ENCODE results near the gene ATP10A. TPM values are rescaled to one million over a fixed set of nuclear protein-coding genes. Genes with fewer than 3 reads are reported as not detected.

Gene ATP10A
- total RNA-seq, 1 donor from 2014 or later, result 7.6 TPM

DNA sequence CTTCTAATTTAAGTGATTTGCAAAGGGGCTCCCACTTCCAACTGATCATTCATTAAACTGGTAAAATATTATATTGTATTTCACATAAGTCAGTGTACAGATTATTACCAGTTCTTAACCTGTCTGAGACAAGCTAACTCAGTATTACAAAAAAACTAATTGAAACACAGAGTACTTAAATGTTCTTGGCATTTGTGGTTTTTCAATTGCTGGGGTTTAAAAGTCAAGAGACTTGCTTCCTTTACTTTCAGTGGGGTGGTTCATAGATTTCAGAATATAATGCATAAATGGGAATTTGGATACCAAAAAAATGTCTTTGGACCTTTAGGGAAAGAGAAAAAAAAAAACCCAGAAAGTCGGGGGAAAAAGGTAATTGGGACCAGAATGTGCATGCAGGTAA, 85.0 kb downstream of the ATP10A start:
- Histone ChIP-seq H3K36me3 (ENCODE audit: control insufficient read depth, insufficient read depth, low read length) (no peaks in the 10 kb centered on the region), H3K4me3 (ENCODE audit: low read depth, low read length) (no peak overlapping the region), H3K27me3 (ENCODE audit: control insufficient read depth, insufficient read depth, low read length) (no peaks in the 10 kb centered on the region)
- TF ChIP-seq CTCF (IDR thresholded peaks at IDR 0.05; ENCODE audit: insufficient read depth, low read length, poor library complexity, severe bottlenecking), result no peak
- no peak for DNase-seq (ENCODE audit: low read depth)

DNA sequence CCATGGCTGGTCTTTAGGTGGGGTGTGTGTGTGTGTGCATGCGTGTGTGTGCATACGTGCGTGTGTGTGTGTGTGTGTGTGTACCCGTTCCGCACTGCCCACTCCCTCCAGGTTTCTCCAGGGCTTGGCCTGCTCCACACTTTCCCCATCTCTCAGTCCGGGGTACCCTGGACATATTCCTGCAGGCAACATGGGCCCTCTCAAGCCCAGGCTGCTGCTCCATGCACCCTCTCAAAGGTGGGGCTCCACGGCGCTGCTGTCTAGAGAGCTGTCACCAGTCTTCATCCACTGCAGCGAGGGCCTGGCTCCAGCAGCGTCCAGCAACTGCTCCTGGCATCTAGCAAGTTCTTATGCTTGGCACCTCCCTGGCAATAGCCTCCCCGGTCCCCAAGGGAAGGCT, 86.1 kb downstream of the ATP10A start:
- H3K4me3 ChIP-seq (ENCODE audit: low read depth, low read length), result no peak overlapping the region
- TF ChIP-seq CTCF (IDR thresholded peaks at IDR 0.05; ENCODE audit: insufficient read depth, low read length, poor library complexity, severe bottlenecking), result no peak
- no peaks in the 10 kb centered on the region for H3K27me3 ChIP-seq (ENCODE audit: control insufficient read depth, insufficient read depth, low read length)
- no peak for DNase-seq (ENCODE audit: low read depth)
- H3K36me3 ChIP-seq (ENCODE audit: control insufficient read depth, insufficient read depth, low read length), result no peaks in the 10 kb centered on the region

GRCh38 chr15:25776071-25776746, 86.9 kb downstream of the ATP10A start:
- no peak for DNase-seq (ENCODE audit: low read depth)

GRCh38 chr15:25775317-25775912, 87.7 kb downstream of the ATP10A start:
- TF ChIP-seq CTCF (IDR thresholded peaks at IDR 0.05; ENCODE audit: insufficient read depth, low read length, poor library complexity, severe bottlenecking), result no peak
- Histone ChIP-seq H3K36me3 (ENCODE audit: control insufficient read depth, insufficient read depth, low read length) (no peaks in the 10 kb centered on the region), H3K27me3 (ENCODE audit: control insufficient read depth, insufficient read depth, low read length) (no peaks in the 10 kb centered on the region), H3K4me3 (ENCODE audit: low read depth, low read length) (no peak overlapping the region)
- DNase-seq (ENCODE audit: low read depth), result peak; percentile 53

More at GRCh38 chr15:25776071-25776746, 86.9 kb downstream of the ATP10A start:
- H3K36me3 ChIP-seq (ENCODE audit: control insufficient read depth, insufficient read depth, low read length), result no peaks in the 10 kb centered on the region
- no peaks in the 10 kb centered on the region for H3K27me3 ChIP-seq (ENCODE audit: control insufficient read depth, insufficient read depth, low read length)
- no peak overlapping the region for H3K4me3 ChIP-seq (ENCODE audit: low read depth, low read length)
- no peak for TF ChIP-seq CTCF (IDR thresholded peaks at IDR 0.05; ENCODE audit: insufficient read depth, low read length, poor library complexity, severe bottlenecking)

DNA sequence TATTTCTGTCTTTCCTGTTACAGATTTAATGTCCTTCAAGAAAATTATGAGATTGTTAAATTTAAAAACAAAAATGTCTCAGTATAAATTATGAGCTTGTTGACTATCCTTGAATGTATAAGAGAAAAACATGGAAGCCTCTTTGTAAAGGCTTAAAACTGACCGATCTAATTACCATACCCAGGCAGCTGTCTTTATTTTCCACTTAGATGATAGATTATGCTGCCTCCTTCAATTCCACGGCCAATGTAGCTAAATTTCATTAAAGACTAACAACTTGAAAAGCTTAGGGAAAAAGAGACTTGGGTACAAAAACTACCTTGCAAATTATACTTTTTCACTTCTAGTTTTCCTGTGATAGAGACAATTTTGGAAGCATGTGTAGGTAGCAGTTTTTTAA, 88.3 kb downstream of the ATP10A start:
- DNase-seq (ENCODE audit: low read depth), result no peak
- no peaks in the 10 kb centered on the region for H3K27me3 ChIP-seq (ENCODE audit: control insufficient read depth, insufficient read depth, low read length)
- H3K4me3 ChIP-seq (ENCODE audit: low read depth, low read length), result no peak overlapping the region
- no peak for TF ChIP-seq CTCF (IDR thresholded peaks at IDR 0.05; ENCODE audit: insufficient read depth, low read length, poor library complexity, severe bottlenecking)
- no peaks in the 10 kb centered on the region for H3K36me3 ChIP-seq (ENCODE audit: control insufficient read depth, insufficient read depth, low read length)

DNA sequence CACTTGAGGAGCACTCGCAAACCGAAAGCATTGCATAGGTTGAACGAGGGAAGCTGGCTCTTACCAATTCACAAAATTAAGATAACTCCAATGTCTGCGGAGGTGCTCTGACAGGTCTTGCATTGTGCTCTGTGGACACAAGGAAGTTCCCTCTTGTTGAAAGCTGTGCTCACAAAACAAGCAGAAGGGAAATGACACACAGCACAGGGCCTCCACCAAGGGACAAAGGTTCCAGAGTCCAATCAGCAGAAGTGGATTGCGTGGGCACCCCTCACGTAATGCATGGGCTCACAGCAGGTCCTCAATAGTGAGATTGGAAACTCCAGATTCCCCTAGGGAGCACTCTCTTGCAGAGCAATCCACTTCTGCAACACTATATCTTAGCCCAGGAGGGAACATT, 89.9 kb downstream of the ATP10A start:
- Histone ChIP-seq H3K36me3 (ENCODE audit: control insufficient read depth, insufficient read depth, low read length) (no peaks in the 10 kb centered on the region), H3K4me3 (ENCODE audit: low read depth, low read length) (no peak overlapping the region), H3K27me3 (ENCODE audit: control insufficient read depth, insufficient read depth, low read length) (no peaks in the 10 kb centered on the region)
- no peak for DNase-seq (ENCODE audit: low read depth)
- no peak for TF ChIP-seq CTCF (IDR thresholded peaks at IDR 0.05; ENCODE audit: insufficient read depth, low read length, poor library complexity, severe bottlenecking)

Data from kidney epithelial cell (primary cell).